ENCODE results near the gene FAM221B.

DNA sequence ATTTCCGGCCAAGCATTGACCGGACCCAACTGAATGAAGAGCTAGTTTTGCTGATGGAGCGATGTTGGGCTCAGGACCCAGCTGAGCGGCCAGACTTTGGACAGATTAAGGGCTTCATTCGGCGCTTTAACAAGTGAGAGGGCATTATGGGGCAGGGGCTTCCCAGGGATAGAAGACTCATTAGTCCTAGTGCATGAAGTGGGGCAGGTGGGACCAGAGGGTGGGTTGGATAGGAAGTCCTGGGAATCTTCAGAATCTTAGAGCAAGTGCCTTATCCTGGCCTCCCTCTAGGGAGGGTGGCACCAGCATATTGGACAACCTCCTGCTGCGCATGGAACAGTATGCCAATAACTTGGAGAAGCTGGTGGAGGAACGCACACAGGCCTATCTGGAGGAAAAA is 22.4 kb downstream of the FAM221B start:
- TF ChIP-seq, protein P1, sequence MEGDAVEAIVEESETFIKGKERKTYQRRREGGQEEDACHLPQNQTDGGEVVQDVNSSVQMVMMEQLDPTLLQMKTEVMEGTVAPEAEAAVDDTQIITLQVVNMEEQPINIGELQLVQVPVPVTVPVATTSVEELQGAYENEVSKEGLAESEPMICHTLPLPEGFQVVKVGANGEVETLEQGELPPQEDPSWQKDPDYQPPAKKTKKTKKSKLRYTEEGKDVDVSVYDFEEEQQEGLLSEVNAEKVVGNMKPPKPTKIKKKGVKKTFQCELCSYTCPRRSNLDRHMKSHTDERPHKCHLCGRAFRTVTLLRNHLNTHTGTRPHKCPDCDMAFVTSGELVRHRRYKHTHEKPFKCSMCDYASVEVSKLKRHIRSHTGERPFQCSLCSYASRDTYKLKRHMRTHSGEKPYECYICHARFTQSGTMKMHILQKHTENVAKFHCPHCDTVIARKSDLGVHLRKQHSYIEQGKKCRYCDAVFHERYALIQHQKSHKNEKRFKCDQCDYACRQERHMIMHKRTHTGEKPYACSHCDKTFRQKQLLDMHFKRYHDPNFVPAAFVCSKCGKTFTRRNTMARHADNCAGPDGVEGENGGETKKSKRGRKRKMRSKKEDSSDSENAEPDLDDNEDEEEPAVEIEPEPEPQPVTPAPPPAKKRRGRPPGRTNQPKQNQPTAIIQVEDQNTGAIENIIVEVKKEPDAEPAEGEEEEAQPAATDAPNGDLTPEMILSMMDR (IDR thresholded peaks at IDR 0.05), result no peak
- no peak for TF ChIP-seq EZH2 (IDR thresholded peaks at IDR 0.05; ENCODE audit: borderline replicate concordance, insufficient read depth, low read depth, low read length, poor library complexity, severe bottlenecking)

All from B cell (primary cell).